Measurements from ENCODE around the gene DCC. TPM values are rescaled to one million over a fixed set of nuclear protein-coding genes. Genes with fewer than 3 reads are reported as not detected.

The DCC gene
- total and polyA plus RNA-seq, 2 donors (not counting 1 experiment from before 2014, with no cell fraction given) = not detected

- ATAC-seq (ENCODE audit: low read depth) (no peak), DNase-seq (no peak)
- H3K9me3 Mint-ChIP-seq (ENCODE audit: insufficient read depth) = no peaks in the 10 kb centered on the region
- H3K27me3 Mint-ChIP-seq = no peaks in the 10 kb centered on the region
- Histone ChIP-seq H3K4me3 (ENCODE audit: control extremely low read depth in 1 of 5, extremely low read depth in 1 of 5, insufficient read depth in 1 of 5, low read depth in 2 of 5, low read length in 4 of 5) (no peak overlapping the region), H4K20me1 (ENCODE audit: control insufficient read depth, insufficient read depth, low read length, poor library complexity, severe bottlenecking) (no peaks in the 10 kb centered on the region), H3K36me3 (replicated peaks in 1 of 2; ENCODE audit: control extremely low read depth in 1 of 2, control insufficient read depth in 1 of 2, extremely low read depth in 1 of 2, insufficient read depth in 2 of 2, low read length in 1 of 2) (no peaks in the 10 kb centered on the region), H3K27ac (ENCODE audit: low read length in 2 of 2) (no peak overlapping the region), H3K4me1 (ENCODE audit: control insufficient read depth in 2 of 2, insufficient read depth in 2 of 2, low read length in 2 of 2) (no peaks in the 10 kb centered on the region), H3K9me3 (ENCODE audit: control extremely low read depth in 1 of 3, control insufficient read depth in 2 of 3, insufficient read depth in 1 of 3, low read length in 2 of 3) (no peaks in the 10 kb centered on the region), H2AFZ (ENCODE audit: insufficient read depth, low read depth, low read length, poor library complexity, severe bottlenecking) (no peak overlapping the region), H3K4me2 (replicated peaks; ENCODE audit: low read depth, low read length, poor library complexity, severe bottlenecking) (no peak overlapping the region), H3K9ac (ENCODE audit: low read length) (no peak overlapping the region), H3K27me3 (replicated peaks in 1 of 4; ENCODE audit: control extremely low read depth in 1 of 4, control insufficient read depth in 3 of 4, insufficient read depth in 4 of 4, low read length in 3 of 4) (no peaks in the 10 kb centered on the region), H3K79me2 (ENCODE audit: control insufficient read depth, insufficient read depth, low read length) (no peaks in the 10 kb centered on the region)
- CTCF ChIA-PET = no interaction called here
- no peak overlapping the region for H3K4me3 Mint-ChIP-seq
- intact Hi-C loops (cut with micrococcal nuclease) = no loop called here
- no peaks in the 10 kb centered on the region for H3K4me1 Mint-ChIP-seq
- 33% methylated on average over 1 of the region's 3 CpGs for WGBS (ENCODE audit: insufficient coverage)
- POLR2A ChIA-PET = no interaction called here
- H3K27ac Mint-ChIP-seq = no peak overlapping the region
- TF ChIP-seq, protein P1, sequence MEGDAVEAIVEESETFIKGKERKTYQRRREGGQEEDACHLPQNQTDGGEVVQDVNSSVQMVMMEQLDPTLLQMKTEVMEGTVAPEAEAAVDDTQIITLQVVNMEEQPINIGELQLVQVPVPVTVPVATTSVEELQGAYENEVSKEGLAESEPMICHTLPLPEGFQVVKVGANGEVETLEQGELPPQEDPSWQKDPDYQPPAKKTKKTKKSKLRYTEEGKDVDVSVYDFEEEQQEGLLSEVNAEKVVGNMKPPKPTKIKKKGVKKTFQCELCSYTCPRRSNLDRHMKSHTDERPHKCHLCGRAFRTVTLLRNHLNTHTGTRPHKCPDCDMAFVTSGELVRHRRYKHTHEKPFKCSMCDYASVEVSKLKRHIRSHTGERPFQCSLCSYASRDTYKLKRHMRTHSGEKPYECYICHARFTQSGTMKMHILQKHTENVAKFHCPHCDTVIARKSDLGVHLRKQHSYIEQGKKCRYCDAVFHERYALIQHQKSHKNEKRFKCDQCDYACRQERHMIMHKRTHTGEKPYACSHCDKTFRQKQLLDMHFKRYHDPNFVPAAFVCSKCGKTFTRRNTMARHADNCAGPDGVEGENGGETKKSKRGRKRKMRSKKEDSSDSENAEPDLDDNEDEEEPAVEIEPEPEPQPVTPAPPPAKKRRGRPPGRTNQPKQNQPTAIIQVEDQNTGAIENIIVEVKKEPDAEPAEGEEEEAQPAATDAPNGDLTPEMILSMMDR (IDR thresholded peaks at IDR 0.05) = peak; percentile 14
- TF ChIP-seq EZH2 (IDR thresholded peaks at IDR 0.05; ENCODE audit: borderline replicate concordance, insufficient read depth, low read depth, low read length, poor library complexity, severe bottlenecking) = no peak
Observed at GRCh38 chr18:52903857-52904256, 563.9 kb downstream of the DCC start.

- no peak overlapping the region for H3K4me3 ChIP-seq (ENCODE audit: control extremely low read depth in 1 of 5, extremely low read depth in 1 of 5, insufficient read depth in 1 of 5, low read depth in 2 of 5, low read length in 4 of 5)
- POLR2A ChIA-PET = no interaction called here
- Mint-ChIP-seq H3K27ac (no peak overlapping the region), H3K27me3 (no peaks in the 10 kb centered on the region), H3K9me3 (ENCODE audit: insufficient read depth) (peaks cover 2% of the 10 kb centered on the region), H3K4me1 (no peaks in the 10 kb centered on the region), H3K4me3 (no peak overlapping the region)
- no peak overlapping the region for H3K27ac ChIP-seq (ENCODE audit: low read length in 2 of 2)
- intact Hi-C loops (cut with micrococcal nuclease) = no loop called here
- no peaks in the 10 kb centered on the region for H3K36me3 ChIP-seq (replicated peaks in 1 of 2; ENCODE audit: control extremely low read depth in 1 of 2, control insufficient read depth in 1 of 2, extremely low read depth in 1 of 2, insufficient read depth in 2 of 2, low read length in 1 of 2)
- no peaks in the 10 kb centered on the region for H3K79me2 ChIP-seq (ENCODE audit: control insufficient read depth, insufficient read depth, low read length)
- H4K20me1 ChIP-seq (ENCODE audit: control insufficient read depth, insufficient read depth, low read length, poor library complexity, severe bottlenecking) = no peaks in the 10 kb centered on the region
- H3K4me1 ChIP-seq (ENCODE audit: control insufficient read depth in 2 of 2, insufficient read depth in 2 of 2, low read length in 2 of 2) = no peaks in the 10 kb centered on the region
- H3K4me2 ChIP-seq (replicated peaks; ENCODE audit: low read depth, low read length, poor library complexity, severe bottlenecking) = no peak overlapping the region
- TF ChIP-seq EZH2 (IDR thresholded peaks at IDR 0.05; ENCODE audit: borderline replicate concordance, insufficient read depth, low read depth, low read length, poor library complexity, severe bottlenecking) = no peak
- TF ChIP-seq, protein P1 (IDR thresholded peaks at IDR 0.05) = no peak
- DNase-seq = no peak
- CTCF ChIA-PET = no interaction called here
- no peak overlapping the region for H3K9ac ChIP-seq (ENCODE audit: low read length)
- H2AFZ ChIP-seq (ENCODE audit: insufficient read depth, low read depth, low read length, poor library complexity, severe bottlenecking) = no peak overlapping the region
- no peaks in the 10 kb centered on the region for H3K27me3 ChIP-seq (replicated peaks in 1 of 4; ENCODE audit: control extremely low read depth in 1 of 4, control insufficient read depth in 3 of 4, insufficient read depth in 4 of 4, low read length in 3 of 4)
- H3K9me3 ChIP-seq (ENCODE audit: control extremely low read depth in 1 of 3, control insufficient read depth in 2 of 3, insufficient read depth in 1 of 3, low read length in 2 of 3) = no peaks in the 10 kb centered on the region
- WGBS (ENCODE audit: insufficient coverage) = 90% methylated on average over 4 of the region's 9 CpGs
- no peak for ATAC-seq (ENCODE audit: low read depth)
Observed at GRCh38 chr18:52907543-52908308, 567.7 kb downstream of the DCC start.

Data from B cell (primary cell).